Measurements from ENCODE around the gene RAD23B.

RAD23B gene

DNA sequence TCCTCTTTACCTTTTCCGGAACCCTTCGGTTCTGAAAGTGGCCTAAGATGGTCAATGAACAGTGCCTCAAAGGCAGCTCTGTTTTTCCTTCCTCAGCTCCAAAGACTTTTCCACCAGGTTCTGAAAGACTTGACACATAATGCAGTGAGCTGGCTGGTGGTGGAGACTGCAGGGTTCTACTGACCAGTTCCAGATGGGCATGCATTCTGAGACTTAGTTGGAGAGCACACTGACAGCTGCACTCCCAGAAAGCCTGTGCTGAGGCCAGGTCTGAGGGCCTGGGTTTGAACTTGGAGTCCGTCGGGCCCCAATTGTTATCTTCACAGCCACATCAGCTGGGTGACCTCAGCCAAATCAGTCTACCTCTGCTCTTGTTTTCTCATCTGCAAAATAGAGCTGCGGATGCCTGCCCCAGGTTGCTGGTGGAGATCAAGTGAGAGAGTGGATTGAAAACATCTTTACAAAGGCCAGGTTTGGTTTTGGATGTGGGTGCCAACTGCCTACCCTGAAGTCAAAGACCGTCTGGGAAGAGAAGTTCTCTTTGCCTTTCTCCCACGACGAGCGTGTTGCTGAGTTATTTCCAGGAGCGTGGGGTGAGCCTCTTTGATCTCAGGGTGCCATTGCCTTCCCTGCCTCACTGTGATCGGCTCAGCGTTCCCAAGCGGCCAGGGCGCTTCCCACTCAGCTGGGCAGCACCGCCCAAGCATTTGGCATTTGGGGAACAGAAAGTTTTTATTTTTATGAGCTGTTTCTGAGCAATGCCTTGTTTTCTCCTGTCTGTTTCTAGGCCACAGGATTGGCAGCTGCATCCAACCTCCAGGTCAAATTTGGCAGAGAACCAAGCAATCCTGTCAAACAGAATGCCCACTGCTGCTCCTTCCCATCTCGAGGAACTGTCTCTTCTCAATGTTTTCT, 54.9 kb downstream of the RAD23B start:
- DNase-seq: no peak

DNA sequence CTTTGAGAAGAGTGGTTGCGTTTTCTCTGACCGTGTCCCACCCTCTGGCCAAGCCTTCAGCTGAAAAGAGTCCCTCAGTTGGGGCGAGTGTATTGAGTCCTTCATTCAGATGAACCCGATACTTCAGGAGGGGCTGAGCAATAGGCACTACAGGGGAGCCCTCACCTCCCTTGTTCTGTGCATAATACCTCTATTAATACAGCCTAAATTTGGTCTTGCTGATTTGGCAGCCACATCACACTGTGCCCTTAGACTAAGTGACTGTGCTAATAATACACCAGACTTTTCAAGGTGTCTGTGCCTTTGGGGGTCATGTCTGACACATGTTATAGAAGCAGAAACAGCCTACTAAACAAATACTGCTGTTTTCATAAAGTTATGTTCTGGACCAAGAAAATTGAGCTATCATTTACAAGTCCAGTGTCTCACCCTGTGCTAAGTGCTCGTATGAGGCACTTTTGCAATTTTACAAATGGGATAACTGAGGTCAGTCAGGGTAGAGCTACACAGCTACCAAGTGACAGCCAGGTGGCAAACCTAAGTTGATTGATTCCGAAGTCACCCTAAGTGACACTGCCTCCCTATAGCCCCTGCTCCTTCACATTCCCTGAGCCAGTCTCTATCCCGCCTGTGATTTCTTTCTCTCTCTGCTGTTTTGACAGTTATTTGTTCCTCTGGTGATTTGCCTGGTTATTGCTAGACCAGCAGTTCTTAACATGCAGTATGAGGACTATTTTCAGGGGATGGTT, 56.0 kb downstream of the RAD23B start:
- DNase-seq: no peak

DNA sequence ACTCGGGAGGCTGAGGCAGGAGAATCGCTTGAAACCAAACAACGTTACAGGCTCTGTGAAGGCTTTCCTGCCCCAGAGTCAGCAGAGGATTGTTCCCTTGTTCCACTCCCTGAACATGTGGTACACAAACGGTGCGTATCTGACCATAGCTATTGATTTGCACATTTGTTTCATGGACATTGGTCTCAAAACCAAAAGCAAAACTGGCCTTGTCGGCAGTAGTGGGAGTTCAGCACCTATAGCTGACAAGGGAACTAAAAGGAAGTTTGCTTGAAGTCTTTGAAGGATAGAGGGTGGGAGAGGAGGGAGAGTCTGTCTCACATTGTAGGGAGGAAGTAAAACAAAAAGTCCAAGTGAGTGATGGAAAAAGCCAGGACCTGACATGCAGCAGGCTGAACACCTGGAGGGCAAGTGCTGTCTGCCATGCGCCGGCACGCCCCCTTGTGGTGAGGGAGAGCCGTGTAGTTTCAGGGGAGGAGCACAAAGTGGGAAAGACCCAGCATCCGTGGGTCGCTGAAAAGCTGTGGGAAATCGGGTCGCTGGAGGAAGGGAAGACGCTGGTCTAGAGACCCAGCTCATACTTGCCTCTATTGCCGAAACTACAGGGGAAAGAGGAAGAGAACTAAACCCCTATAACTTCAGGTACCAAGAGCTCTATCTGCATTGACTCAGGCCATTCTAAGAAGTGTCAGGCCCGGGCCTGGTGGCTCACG, 58.0 kb downstream of the RAD23B start:
- DNase-seq: peak; percentile 77

DNA sequence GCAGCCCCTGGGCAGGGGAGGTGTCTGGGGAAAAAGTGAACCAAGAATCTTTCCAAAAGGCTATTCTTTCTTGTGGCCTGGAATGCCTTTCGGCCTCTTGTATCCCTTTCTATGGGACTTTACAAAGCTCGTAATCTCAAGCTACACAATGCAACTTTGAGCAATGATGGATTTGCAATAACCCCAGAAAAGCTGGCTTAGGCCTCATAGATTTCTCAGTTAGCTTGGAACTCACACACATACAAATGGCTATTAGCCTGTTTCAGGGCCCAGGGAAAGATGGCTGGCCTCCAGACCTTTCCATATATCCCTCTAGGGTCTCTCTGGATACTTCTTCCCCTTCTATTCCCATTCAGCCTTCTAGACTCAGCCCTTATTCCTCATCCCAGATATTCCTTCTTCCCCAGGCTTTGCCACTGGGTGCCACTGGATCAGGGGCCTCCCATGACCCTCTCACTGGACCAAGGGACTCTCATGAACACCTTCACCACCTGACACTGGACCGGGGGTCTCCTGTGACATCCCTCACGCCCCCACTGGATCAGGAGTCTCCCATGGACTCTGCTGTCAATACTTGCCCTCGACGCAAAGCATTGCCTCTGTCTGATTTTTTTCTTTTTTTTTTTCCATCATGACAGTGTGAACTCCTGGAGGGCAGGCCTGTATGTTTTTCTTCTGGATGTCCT, 59.5 kb downstream of the RAD23B start:
- no peak for DNase-seq

DNA sequence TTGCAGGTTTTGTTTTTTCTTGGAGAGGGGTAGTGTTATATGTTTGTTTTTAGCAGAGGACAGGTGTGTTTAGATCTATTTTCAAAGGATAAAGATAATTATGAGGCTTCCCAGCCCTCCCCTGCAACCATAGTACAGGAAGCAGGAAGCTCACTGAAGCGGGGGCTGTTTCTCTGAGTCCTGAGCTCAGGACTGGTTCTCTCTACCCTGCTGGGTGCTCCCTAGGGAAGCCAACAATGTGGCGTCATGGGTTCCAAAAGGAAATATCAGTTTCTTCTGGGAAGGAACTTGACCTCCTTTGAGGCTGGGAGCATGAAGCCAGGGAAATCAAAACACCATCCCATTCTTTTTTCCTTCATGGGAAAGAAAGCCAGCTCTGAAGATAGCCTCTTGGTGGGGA, 62.2 kb downstream of the RAD23B start:
- no peak for DNase-seq

DNA sequence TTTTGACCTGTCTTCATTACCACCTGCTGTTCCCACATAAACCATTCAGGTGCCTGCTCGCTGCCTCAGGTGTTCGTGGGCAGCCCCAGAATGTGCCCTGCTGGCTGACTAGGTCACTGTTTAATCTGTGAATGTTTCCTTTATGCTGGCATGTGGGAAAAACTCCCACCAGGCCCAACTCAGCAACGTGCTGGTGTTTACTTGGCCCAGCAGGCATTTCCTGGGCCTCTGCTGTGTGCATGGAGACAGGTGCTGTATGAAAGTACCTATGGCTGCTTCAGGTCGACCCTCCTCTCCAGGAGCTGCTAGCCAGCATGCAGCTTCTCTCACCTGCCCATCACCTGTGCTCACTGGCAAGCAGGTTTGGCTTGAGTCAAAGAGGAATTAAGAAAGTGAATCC, 65.8 kb downstream of the RAD23B start:
- DNase-seq: no peak

DNA sequence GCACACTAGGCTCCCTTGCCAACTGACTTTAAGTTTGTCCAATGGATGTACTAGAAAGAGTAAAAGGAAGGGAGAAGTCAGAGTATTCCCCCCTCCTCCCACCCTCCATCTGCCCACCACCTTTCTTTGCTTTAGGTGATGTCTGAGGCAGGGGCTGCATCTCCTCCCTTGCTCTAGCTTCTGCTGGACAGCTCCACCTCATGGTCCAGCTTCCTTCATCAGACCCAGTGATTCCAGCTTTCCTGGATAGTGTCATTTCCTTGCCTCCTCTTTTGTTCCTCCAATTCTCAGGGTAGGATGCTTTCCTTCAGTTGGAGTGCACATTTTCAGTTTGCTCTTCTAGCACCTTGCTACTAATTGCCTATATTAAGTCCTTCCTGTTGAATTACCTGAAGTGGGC, 67.4 kb downstream of the RAD23B start:
- no peak for DNase-seq

DNA sequence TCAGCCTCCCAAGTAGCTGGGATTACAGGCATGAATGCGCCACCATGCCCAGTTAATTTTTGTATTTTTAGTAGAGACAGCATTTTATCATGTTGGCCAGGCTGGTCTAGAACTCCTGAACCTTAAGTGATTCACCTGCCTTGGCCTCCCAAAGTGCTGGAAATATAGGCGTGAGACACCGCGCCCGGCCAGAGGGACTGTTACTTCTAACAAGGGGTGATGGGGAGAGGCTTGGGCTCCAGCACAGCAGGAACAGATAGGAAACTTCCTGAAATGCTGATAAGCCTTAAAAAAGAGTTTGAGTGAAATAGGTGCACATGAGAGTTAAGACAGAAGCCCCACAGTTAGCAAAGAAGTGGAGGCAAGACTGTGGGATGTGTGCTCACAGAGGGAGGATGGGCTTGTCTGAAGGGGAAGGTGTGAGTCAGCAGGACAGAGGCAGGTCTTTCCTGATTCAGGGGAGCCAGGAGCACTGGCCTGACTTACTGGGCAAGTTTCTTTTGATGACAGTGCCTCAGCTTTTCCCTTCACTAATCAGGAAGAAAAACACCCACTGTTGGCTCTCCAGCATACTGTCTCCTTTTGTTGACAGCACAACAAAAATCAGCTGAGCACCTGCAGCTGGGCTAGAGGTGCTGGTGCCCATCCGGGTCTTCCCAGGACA, 68.4 kb downstream of the RAD23B start:
- DNase-seq: no peak

DNA sequence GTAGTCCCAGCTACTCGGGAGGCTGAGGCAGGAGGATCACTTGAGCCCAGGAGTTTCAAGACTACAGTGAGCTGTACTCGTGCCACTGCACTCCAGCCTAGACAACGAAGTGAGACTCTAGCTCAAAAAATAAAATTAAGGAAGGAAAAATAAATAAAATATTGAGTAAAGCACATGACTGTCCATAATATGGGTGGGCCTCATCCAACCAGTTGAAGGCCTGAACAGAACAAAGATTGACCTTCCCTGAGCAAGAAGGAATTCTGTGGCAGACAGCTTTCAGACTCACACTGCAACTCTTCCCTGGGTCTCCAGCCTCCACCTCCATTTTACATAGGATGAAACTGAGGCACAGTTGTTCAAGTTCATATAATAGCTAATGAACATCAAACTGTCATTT, 72.3 kb downstream of the RAD23B start:
- no peak for DNase-seq

DNA sequence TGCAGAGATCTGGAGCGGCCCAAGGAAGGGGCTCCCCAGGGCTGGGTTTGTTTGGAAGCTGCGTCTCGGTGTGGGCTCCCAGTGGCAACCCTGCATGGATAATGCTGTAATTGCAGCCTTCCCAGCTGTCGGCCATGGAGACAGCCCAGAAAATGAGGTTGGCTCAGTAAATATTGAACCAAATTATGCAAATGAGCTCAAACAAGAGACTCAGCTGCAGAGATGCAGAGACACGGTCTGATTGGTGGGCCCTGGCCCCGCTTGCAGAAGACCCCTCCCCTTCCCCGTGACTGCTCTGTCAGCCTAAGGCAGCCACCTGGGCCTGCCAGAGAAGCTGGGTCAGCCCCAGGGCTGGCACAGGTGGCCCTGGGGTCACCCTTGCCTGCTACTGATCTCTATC, 75.9 kb downstream of the RAD23B start:
- no peak for DNase-seq

DNA sequence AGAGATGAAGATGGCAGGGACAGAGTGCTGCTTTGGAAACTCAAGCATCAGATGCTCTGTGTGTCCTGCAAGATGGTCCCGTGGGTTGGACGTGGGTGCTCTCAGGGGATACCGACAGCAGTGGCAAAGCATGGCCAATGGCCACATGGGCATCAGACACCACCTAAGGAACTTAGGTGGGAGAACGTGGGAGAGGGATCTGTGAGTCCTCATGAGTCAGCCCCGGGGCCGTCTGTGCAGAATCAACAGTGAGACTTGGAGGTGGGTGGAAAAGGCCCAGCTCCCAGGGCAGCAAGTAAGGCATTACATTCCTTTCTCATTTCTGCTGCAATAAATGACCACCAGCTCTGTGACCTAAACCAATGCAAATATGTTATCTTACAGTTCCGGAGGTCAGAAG, 77.0 kb downstream of the RAD23B start:
- DNase-seq: no peak

DNA sequence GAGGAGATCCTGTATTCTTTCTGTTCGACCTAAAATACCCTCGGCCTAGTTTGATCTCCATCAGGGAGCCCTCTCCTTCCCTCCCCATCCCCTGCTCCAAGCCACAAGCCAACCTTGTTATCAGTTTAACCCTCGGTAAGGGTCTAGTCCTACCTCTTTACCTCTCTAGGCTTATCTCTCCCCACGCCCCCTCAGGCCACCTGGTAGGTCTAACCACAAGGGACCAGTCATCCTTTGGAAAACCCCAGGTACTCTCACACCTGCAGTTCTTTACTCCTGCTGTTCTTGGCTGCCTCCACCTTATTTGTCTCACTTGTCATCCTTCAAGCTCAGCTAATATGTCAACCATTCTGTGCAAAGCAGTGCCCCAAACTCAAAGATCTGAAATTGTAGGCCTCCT, 78.7 kb downstream of the RAD23B start:
- no peak for DNase-seq

DNA sequence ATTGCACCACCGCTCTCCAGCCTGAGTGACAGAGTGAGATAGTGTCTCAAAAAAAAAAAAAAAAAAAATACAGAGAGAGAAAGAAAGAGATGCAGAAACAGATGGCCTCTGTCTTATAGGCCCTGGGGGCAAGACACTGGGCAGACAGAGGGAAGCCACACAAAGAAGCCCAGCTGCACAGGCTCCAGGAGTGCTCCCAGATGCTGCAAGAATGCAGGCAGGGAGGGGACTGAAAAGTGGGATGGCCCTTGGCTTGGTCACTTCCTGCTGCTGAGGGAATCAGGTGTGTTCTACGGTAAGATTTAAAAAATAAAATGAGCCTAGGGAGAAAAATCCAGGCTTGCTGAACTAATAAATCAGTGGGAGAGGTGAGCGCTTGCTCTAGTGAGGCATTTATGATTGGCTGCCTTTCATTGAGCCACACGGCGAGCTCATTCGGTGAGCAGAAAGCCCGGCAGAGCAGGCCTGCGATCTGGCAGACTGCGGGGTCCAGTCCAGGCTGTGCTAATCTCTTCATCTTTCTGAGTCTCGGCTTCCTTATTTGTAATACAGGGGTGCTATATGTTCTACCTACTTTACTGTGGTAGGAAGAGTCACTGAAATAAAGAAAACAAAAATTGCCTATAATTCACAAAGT, 80.6 kb downstream of the RAD23B start:
- DNase-seq: no peak

DNA sequence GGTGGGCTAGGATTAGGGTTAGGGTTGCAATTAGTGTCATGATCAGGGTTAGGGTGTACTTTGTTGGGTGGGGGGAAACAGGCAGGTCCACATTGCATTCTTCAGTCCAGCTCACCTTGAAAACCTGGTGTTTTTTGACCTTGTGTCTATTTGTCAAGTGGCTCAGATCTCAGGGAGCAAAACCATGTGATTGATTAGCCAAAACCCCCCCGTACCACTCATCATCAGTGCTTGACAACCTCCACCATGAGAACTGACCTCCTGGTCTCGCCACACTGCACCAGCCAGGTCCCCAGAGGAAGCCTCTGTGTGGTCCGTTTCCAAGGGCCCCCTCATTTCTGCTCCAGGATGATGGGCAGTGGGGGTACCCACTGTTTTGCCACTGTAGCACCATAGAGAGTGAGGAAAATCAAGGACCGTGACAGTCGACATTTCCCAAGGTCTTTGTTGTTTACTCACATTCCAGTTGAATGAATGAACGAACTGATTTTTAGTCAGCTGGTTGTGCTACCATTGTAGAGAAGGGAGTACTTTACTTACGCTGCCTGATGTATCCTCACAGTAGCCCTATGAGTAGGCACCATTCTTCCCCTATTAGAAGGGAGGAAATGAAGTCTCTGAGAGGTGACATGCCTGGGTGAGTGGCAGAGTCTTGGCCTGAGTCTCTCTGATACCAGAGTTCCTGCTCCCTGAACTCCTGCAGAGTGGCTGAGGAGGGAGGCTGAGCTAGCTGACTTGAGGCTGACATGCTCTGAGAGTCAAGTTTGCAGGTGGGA, 84.8 kb downstream of the RAD23B start:
- no peak for DNase-seq

DNA sequence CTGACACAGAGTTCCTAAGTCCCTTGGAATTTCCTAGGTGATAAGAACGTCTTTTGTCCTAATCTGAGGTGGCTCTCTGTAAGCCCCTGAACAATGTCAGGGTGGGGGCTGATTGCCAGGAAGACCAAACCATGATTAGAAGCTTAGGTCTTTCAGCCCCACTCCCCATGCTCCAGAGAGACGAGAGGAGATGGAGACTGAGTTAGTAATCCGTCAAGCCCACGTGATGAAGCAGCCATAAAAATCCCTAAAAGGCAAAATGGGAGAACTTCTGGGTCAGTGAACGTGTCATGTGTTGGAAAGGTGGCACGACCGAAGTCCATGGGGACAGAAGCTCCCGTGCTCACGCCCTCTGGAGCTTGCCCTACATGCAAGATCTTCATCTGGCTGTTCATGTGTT, 85.6 kb downstream of the RAD23B start:
- DNase-seq: no peak

DNA sequence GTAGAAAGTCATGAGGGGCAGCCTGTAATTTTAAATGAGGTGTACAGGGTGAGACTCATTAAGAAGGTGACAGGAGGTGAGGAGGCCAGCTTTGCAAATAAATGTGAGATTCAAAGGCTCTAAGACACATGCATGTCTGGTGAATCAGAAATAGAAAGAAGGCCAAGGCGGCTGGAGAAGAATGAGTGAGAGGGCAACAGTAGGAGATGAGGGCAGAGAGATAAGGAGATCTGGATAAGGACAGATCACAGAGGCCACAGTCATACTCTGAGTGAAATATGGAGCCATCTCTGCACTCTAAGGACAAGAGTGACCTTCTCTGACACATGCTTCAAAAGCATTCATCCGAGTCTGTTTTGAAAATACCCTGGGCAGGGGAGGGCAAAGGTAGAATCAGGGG, 90.7 kb downstream of the RAD23B start:
- DNase-seq: no peak

DNA sequence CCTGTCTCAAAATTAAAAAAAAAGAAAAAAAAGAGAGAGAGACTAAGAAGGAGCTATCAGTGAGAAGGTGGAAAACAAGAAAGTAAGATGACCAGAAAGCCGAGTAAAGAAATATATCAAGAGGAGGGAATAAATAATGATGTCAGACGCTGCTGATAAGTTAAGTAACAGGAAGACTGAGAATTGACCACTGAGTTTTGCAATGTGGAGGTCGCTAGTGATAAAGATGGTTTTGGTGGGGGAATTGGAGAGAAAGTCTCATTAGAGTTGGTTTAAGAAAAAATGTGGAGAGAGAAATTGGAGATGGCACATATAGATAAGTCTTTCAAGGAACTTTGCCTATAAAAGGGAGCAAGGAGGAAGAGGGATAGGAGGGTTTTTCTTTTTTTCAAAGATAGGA, 91.9 kb downstream of the RAD23B start:
- DNase-seq: no peak

DNA sequence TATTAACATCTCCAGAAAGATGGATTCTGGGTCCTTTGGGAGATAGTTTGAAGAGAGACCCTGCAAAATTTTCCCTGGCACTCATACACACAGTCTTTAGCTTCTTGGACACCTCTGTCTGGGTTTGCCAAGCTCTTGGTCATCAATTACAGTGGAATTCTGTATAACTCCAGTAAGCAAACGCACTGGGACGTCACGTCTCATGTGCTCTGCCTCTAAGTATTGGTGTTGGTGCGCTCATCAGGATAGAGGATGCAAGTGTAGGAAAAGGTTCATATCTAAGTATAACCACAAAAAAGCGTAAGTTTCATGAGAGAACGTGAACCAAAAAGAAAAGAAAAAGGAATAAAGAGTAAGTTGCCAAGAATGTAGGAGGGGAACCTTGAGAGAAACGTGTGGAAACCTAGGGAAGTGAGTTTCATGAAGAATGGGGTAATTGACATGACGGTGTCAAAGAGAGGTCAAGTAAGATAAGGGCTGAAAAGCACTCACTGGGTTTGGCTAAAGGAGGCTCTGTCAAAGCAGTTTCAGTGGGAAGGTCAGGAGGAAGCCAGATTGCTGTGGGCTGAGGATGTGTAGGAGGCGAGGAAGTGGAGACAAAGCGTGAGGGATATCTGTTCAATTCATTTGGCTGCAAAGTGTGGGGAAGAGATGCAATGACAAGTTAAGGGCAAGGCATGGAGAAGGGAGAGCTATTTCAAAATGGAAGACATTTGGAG, 92.7 kb downstream of the RAD23B start:
- DNase-seq: no peak

DNA sequence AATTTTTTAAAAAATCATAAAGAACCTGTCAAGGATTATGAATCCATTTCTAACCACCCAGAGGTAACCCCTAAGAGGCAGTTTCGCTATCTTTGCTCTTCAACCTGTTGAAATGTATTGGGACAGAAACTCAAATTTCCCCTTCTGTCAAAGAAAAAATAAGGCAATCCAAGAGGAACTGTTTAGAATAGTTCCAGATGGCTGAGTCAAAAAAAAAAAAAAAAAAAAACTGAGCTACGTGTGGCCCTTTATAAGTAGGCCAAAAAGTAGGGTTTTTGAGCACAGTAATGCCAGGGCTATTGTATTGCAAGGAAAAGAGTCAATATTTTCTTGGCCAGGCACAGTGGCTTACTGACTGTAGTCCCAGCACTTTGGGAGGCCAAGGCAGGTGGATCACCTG, 94.9 kb downstream of the RAD23B start:
- DNase-seq: no peak
